ENCODE results near the gene KLHL22. TPM values are rescaled to one million over a fixed set of nuclear protein-coding genes. Genes with fewer than 3 reads are reported as not detected.

The KLHL22 gene
- total and polyA plus RNA-seq, 7 donors, result 8.4 to 24.3 (median 14.6) TPM

- peak in 1 of 2 donors; percentile 58 for DNase-seq
- peaks cover 5% of the 10 kb centered on the region for H3K4me1 ChIP-seq
- H3K27ac ChIP-seq, result peak overlapping the region; percentile 50
- WGBS, 3 donors, result 67 to 71% (median 70%) methylated on average over 13 of the region's 13 CpGs
- peaks cover 0 to 21% of the 10 kb centered on the region in 2 donors for H3K36me3 ChIP-seq (ENCODE audit: insufficient read depth in 1 of 2, low read depth in 1 of 2)
- H3K9me3 ChIP-seq, result no peaks in the 10 kb centered on the region
- intact Hi-C loops (cut with DNase I), result no loop called here
- peaks cover 0 to 36% (median 21%) of the 10 kb centered on the region in 3 donors for H3K27me3 ChIP-seq (ENCODE audit: insufficient read depth in 3 of 3, low read length in 2 of 3)
- H3K4me3 ChIP-seq, result peak overlapping the region; percentile 69
- TF ChIP-seq CTCF (IDR thresholded peaks at IDR 0.05), result peak; percentile 6
- peak in 2 of 4 donors; percentile 36 to 48 for ATAC-seq
Measured at GRCh38 chr22:20438678-20439492, 56.7 kb downstream of the KLHL22 start.

GRCh38 chr22:20438427-20438677, 57.2 kb downstream of the KLHL22 start:
- ATAC-seq (peak in 1 of 4 donors; percentile 11), DNase-seq (no peak)
- Histone ChIP-seq H3K27ac (peak overlapping the region; percentile 50), H3K36me3 (ENCODE audit: insufficient read depth in 1 of 2, low read depth in 1 of 2) (peaks cover 0 to 17% of the 10 kb centered on the region in 2 donors), H3K9me3 (no peaks in the 10 kb centered on the region), H3K4me3 (peak overlapping the region; percentile 69), H3K27me3 (ENCODE audit: insufficient read depth in 3 of 3, low read length in 2 of 3) (peaks cover 0 to 36% (median 21%) of the 10 kb centered on the region in 3 donors), H3K4me1 (peaks cover 5% of the 10 kb centered on the region)
- no peak for TF ChIP-seq CTCF (IDR thresholded peaks at IDR 0.05)
- intact Hi-C loops (cut with DNase I), result no loop called here
- 42 to 45% (median 44%) methylated on average over 6 of the region's 6 CpGs for WGBS, 3 donors

GRCh38 chr22:20437613-20438426, 57.8 kb downstream of the KLHL22 start, which contains the start of gene SCARF2:
Gene SCARF2, minus strand, starts transcription at chr22:20437825. Its CDS starts 71 bp downstream, at chr22:20437754.
- peaks cover 0 to 12% of the 10 kb centered on the region in 2 donors for H3K36me3 ChIP-seq (ENCODE audit: insufficient read depth in 1 of 2, low read depth in 1 of 2)
- ATAC-seq (peak; percentile 24 to 57 (median 31)), DNase-seq (peak; percentile 71 to 75)
- intact Hi-C loops (cut with DNase I), result no loop called here
- peaks cover 0 to 36% (median 21%) of the 10 kb centered on the region in 3 donors for H3K27me3 ChIP-seq (ENCODE audit: insufficient read depth in 3 of 3, low read length in 2 of 3)
- WGBS, 3 donors, result 6 to 12% (median 9%) methylated on average over 21 to 95 of the region's 95 CpGs
- no peak for TF ChIP-seq CTCF (IDR thresholded peaks at IDR 0.05)
- H3K4me3 ChIP-seq, result peak within 1 kb of the TSS; percentile 69
- peaks cover 5% of the 10 kb centered on the region for H3K4me1 ChIP-seq
- peak within 1 kb of the TSS; percentile 50 for H3K27ac ChIP-seq
- H3K9me3 ChIP-seq, result no peaks in the 10 kb centered on the region

- intact Hi-C loops (cut with DNase I), result no loop called here
- no peaks in the 10 kb centered on the region for H3K9me3 ChIP-seq
- H3K36me3 ChIP-seq (ENCODE audit: insufficient read depth in 1 of 2, low read depth in 1 of 2), result peaks cover 0 to 4% of the 10 kb centered on the region in 2 donors
- H3K4me1 ChIP-seq, result peaks cover 5% of the 10 kb centered on the region
- peaks cover 0 to 36% (median 21%) of the 10 kb centered on the region in 3 donors for H3K27me3 ChIP-seq (ENCODE audit: insufficient read depth in 3 of 3, low read length in 2 of 3)
- peak in 1 of 2 donors; percentile 59 for DNase-seq
- H3K4me3 ChIP-seq, result peak overlapping the region; percentile 69
- 1 to 2% (median 2%) methylated on average over 47 to 61 of the region's 61 CpGs for WGBS, 3 donors
- peak; percentile 5 to 17 (median 11) for ATAC-seq
- no peak overlapping the region for H3K27ac ChIP-seq
- TF ChIP-seq CTCF (IDR thresholded peaks at IDR 0.05), result no peak
Measured at GRCh38 chr22:20436768-20437612, 58.6 kb downstream of the KLHL22 start.

All from psoas muscle (tissue), 8 donors.